Measurements from ENCODE around the gene DOCK7.

Gene DOCK7

GRCh38 chr1:62593825-62594394 lies 94.3 kb downstream of the DOCK7 start:
- no peak overlapping the region for H3K9ac ChIP-seq (ENCODE audit: low read depth, low read length, poor library complexity, severe bottlenecking)
- no peak overlapping the region for H3K4me2 ChIP-seq (ENCODE audit: low read depth, low read length, poor library complexity, severe bottlenecking)
- no peaks in the 10 kb centered on the region; the same call in 1 of the 2 replicates for H3K36me3 ChIP-seq (ENCODE audit: insufficient read depth, low read length)
- no peaks in the 10 kb centered on the region for H3K4me1 ChIP-seq (ENCODE audit: insufficient read depth, low read length, poor library complexity, severe bottlenecking)
- H2AFZ ChIP-seq (ENCODE audit: low read length), result no peak overlapping the region
- TF ChIP-seq EZH2phosphoT487 (IDR thresholded peaks at IDR 0.05; ENCODE audit: borderline replicate concordance), result no peak
- no peak for TF ChIP-seq CTCF (conservative IDR thresholded peaks at IDR 0.05; ENCODE audit: low read length)
- no peaks in the 10 kb centered on the region for H4K20me1 ChIP-seq (ENCODE audit: insufficient read depth, low read length, poor library complexity, severe bottlenecking)
- H3K79me2 ChIP-seq (ENCODE audit: insufficient read depth, low read length), result no peaks in the 10 kb centered on the region
- no peak overlapping the region for H3K4me3 ChIP-seq (ENCODE audit: low read length, poor library complexity, severe bottlenecking)
- no peaks in the 10 kb centered on the region for H3K27me3 ChIP-seq (ENCODE audit: insufficient read depth, low read length, poor library complexity, severe bottlenecking)
- no peaks in the 10 kb centered on the region for H3F3A ChIP-seq (ENCODE audit: low read depth)
- no peaks in the 10 kb centered on the region for H3K9me2 ChIP-seq (replicated peaks; ENCODE audit: low read depth, low read length)
- H3K9me3 ChIP-seq (ENCODE audit: insufficient read depth, low read depth, low read length), result no peaks in the 10 kb centered on the region

- Histone ChIP-seq H4K20me1 (ENCODE audit: insufficient read depth, low read length, poor library complexity, severe bottlenecking) (no peaks in the 10 kb centered on the region), H3K79me2 (ENCODE audit: insufficient read depth, low read length) (no peaks in the 10 kb centered on the region), H2AFZ (ENCODE audit: low read length) (no peak overlapping the region), H3F3A (ENCODE audit: low read depth) (no peaks in the 10 kb centered on the region), H3K4me1 (ENCODE audit: insufficient read depth, low read length, poor library complexity, severe bottlenecking) (no peaks in the 10 kb centered on the region), H3K4me2 (ENCODE audit: low read depth, low read length, poor library complexity, severe bottlenecking) (no peak overlapping the region), H3K36me3 (ENCODE audit: insufficient read depth, low read length) (0 out of 2 replicates have a peak, but pooled peaks cover 4% of the 10 kb centered on the region), H3K4me3 (ENCODE audit: low read length, poor library complexity, severe bottlenecking) (no peak overlapping the region), H3K9ac (ENCODE audit: low read depth, low read length, poor library complexity, severe bottlenecking) (no peak overlapping the region), H3K9me3 (ENCODE audit: insufficient read depth, low read depth, low read length) (no peaks in the 10 kb centered on the region), H3K27me3 (ENCODE audit: insufficient read depth, low read length, poor library complexity, severe bottlenecking) (no peaks in the 10 kb centered on the region), H3K9me2 (replicated peaks; ENCODE audit: low read depth, low read length) (no peaks in the 10 kb centered on the region)
- no peak for TF ChIP-seq CTCF (conservative IDR thresholded peaks at IDR 0.05; ENCODE audit: low read length)
- no peak for TF ChIP-seq EZH2phosphoT487 (IDR thresholded peaks at IDR 0.05; ENCODE audit: borderline replicate concordance)
These were observed 97.2 kb downstream of the DOCK7 start for GRCh38 chr1:62590970-62591368.

DNA sequence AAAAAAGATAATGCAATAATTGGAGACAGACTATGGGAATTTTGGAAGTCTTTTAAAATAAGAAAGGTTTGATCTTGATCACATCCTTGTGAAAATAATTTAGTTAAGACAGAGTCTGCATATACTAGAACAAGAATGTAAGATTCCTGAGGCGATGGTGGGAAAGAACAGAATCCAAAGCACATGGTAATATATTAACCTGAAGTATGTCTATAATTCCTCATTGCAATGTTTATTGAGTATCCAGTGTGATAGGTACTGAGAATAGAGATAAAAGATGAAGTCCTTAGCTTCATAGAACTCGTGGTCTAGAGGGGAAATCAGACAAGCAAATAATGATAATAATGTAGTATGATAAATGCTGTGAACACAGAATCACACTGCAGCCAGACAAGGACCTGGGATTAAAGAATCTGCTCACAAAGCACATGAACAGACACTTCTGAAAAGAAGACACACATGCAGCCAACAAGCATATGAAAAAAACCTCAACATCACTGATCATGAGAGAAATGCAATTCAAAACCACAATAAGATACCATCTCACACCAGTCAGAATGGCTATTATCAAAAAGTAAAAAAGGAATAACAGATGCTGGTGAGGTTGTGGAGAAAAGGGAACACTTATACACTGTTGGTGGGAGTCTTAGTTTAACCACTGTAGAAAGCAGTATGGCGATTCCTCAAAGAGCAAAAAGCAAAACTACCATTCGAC lies 97.8 kb downstream of the DOCK7 start:
- H3F3A ChIP-seq (ENCODE audit: low read depth), result no peaks in the 10 kb centered on the region
- H3K9me2 ChIP-seq (replicated peaks; ENCODE audit: low read depth, low read length), result no peaks in the 10 kb centered on the region
- H3K4me2 ChIP-seq (ENCODE audit: low read depth, low read length, poor library complexity, severe bottlenecking), result no peak overlapping the region
- no peaks in the 10 kb centered on the region for H3K9me3 ChIP-seq (ENCODE audit: insufficient read depth, low read depth, low read length)
- no peak overlapping the region for H3K4me3 ChIP-seq (ENCODE audit: low read length, poor library complexity, severe bottlenecking)
- no peaks in the 10 kb centered on the region for H3K79me2 ChIP-seq (ENCODE audit: insufficient read depth, low read length)
- H3K27me3 ChIP-seq (ENCODE audit: insufficient read depth, low read length, poor library complexity, severe bottlenecking), result no peaks in the 10 kb centered on the region
- no peaks in the 10 kb centered on the region for H3K4me1 ChIP-seq (ENCODE audit: insufficient read depth, low read length, poor library complexity, severe bottlenecking)
- 0 out of 2 replicates have a peak, but pooled peaks cover 4% of the 10 kb centered on the region for H3K36me3 ChIP-seq (ENCODE audit: insufficient read depth, low read length)
- no peaks in the 10 kb centered on the region for H4K20me1 ChIP-seq (ENCODE audit: insufficient read depth, low read length, poor library complexity, severe bottlenecking)
- H3K9ac ChIP-seq (ENCODE audit: low read depth, low read length, poor library complexity, severe bottlenecking), result no peak overlapping the region
- TF ChIP-seq CTCF (conservative IDR thresholded peaks at IDR 0.05; ENCODE audit: low read length), result no peak
- TF ChIP-seq EZH2phosphoT487 (IDR thresholded peaks at IDR 0.05; ENCODE audit: borderline replicate concordance), result no peak
- H2AFZ ChIP-seq (ENCODE audit: low read length), result no peak overlapping the region
